Fibroblast of lung (primary cell): ENCODE measurements around the gene GTPBP3.

Experiments
- EZH2 ChIP-seq: IDR thresholded peaks from 2 replicates; pipeline ENCODE4 v1.5.1; 2012; ENCODE audit warnings: low read length, control low read depth, mild to moderate bottlenecking; ENCODE audit errors: missing control alignments
- TF ChIP-seq, protein P1 (sequence below), 2 donors: IDR thresholded peaks in 1 of 2; conservative IDR thresholded peaks in 1 of 2; 1 replicate in 1 of 2; 2 replicates in 1 of 2; pipeline ENCODE4 v1.5.1; 2011 to 2012; ENCODE audit warnings: low read length in 2 of 2, control low read depth in 1 of 2, inconsistent platforms in 1 of 2, low read depth in 1 of 2, mild to moderate bottlenecking in 1 of 2

DNA sequence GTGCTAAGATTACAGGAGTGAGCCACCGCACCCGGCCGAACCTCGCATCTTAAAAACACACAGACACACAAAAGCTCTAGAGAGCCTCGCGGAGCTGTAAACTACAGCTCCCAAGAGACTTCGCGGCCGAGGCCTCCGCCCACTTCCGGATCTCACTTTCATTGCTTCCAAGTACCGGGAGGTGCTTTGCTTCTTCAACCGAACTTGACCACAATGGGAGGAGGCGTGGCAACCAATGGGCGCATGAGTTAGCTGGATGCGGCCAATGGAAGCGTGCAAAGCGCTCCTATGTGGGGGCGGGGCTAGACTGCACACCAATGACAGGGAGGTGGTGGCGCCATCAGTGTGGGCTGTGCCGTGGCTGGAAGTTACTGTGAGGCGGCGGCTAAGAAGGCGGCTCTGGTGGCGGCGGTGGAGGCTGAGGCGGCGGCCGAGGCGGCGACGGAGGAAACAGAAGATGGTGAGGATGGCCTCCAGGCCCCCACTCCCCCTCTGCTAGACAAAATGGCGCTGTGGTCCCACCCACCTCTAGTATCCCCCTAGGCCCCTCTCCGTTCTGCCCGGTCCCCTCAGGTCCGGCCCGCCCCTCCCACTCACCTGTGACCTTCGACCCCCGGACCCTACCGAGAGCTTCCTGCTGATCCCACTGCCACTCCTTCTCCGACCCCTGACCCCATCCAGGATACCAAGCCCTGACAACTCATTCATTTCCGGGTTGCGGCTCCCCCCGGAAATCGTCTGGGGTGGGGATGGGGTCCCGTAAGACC, 28.0 kb upstream of the GTPBP3 start, which contains the start of gene DDA1:
- TF ChIP-seq, protein P1, sequence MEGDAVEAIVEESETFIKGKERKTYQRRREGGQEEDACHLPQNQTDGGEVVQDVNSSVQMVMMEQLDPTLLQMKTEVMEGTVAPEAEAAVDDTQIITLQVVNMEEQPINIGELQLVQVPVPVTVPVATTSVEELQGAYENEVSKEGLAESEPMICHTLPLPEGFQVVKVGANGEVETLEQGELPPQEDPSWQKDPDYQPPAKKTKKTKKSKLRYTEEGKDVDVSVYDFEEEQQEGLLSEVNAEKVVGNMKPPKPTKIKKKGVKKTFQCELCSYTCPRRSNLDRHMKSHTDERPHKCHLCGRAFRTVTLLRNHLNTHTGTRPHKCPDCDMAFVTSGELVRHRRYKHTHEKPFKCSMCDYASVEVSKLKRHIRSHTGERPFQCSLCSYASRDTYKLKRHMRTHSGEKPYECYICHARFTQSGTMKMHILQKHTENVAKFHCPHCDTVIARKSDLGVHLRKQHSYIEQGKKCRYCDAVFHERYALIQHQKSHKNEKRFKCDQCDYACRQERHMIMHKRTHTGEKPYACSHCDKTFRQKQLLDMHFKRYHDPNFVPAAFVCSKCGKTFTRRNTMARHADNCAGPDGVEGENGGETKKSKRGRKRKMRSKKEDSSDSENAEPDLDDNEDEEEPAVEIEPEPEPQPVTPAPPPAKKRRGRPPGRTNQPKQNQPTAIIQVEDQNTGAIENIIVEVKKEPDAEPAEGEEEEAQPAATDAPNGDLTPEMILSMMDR (conservative IDR thresholded peaks at IDR 0.05 in 1 of 2, IDR thresholded peaks at IDR 0.05 in 1 of 2; ENCODE audit: low read depth in 1 of 2, low read length in 2 of 2): no peak
- no peak for TF ChIP-seq EZH2
